ENCODE data around the gene PRPF38B.

DNA sequence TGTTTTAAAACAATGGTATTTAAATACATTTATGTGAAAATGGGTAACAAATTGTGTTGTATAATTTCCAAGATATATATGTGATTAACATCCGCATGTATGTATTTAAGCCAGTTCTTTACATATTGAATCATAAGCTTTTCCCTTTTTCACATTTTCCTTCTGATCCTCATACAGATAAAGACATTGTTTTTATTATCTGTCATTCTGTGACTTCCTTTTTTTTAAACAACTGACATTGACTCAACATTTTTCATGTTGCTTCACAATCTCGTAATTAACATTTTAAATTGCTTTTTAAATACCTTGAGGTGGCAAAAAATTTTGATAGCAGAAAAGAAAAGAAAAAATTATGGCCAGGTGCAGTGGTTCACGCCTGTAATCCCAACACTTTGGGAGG lies 55.8 kb downstream of the PRPF38B start:
- TF ChIP-seq EP300 (IDR thresholded peaks at IDR 0.05) = no peak
- no peak for TF ChIP-seq CTCF (IDR thresholded peaks at IDR 0.05)
- no peak for TF ChIP-seq NR3C1 (IDR thresholded peaks at IDR 0.05)
- no peak for TF ChIP-seq POLR2AphosphoS2 (conservative IDR thresholded peaks at IDR 0.05; ENCODE audit: low read length)
- TF ChIP-seq CBX8 (IDR thresholded peaks at IDR 0.05) = no peak
- TF ChIP-seq POLR2A (IDR thresholded peaks at IDR 0.05; ENCODE audit: low read length) = no peak
- no peak for TF ChIP-seq ESRRA (IDR thresholded peaks at IDR 0.05; ENCODE audit: borderline replicate concordance, low read length)
- TF ChIP-seq, protein P1, sequence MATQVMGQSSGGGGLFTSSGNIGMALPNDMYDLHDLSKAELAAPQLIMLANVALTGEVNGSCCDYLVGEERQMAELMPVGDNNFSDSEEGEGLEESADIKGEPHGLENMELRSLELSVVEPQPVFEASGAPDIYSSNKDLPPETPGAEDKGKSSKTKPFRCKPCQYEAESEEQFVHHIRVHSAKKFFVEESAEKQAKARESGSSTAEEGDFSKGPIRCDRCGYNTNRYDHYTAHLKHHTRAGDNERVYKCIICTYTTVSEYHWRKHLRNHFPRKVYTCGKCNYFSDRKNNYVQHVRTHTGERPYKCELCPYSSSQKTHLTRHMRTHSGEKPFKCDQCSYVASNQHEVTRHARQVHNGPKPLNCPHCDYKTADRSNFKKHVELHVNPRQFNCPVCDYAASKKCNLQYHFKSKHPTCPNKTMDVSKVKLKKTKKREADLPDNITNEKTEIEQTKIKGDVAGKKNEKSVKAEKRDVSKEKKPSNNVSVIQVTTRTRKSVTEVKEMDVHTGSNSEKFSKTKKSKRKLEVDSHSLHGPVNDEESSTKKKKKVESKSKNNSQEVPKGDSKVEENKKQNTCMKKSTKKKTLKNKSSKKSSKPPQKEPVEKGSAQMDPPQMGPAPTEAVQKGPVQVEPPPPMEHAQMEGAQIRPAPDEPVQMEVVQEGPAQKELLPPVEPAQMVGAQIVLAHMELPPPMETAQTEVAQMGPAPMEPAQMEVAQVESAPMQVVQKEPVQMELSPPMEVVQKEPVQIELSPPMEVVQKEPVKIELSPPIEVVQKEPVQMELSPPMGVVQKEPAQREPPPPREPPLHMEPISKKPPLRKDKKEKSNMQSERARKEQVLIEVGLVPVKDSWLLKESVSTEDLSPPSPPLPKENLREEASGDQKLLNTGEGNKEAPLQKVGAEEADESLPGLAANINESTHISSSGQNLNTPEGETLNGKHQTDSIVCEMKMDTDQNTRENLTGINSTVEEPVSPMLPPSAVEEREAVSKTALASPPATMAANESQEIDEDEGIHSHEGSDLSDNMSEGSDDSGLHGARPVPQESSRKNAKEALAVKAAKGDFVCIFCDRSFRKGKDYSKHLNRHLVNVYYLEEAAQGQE (IDR thresholded peaks at IDR 0.05) = no peak
- TF ChIP-seq ZFP36 (IDR thresholded peaks at IDR 0.05; ENCODE audit: borderline replicate concordance, partially characterized antibody) = no peak
- TF ChIP-seq HMGXB4 (CRISPR knock-in tag; IDR thresholded peaks at IDR 0.05; ENCODE audit: borderline replicate concordance) = no peak
- TF ChIP-seq MAZ (IDR thresholded peaks at IDR 0.05; ENCODE audit: borderline replicate concordance, low read depth, low read length) = no peak
- TF ChIP-seq MAFK (IDR thresholded peaks at IDR 0.05; ENCODE audit: partially characterized antibody) = no peak
- no peak for TF ChIP-seq CHD4 (IDR thresholded peaks at IDR 0.05; ENCODE audit: borderline replicate concordance)

Measured in A549 (cell line).